ENCODE measurements around the gene SAFB2.

The SAFB2 gene

DNA sequence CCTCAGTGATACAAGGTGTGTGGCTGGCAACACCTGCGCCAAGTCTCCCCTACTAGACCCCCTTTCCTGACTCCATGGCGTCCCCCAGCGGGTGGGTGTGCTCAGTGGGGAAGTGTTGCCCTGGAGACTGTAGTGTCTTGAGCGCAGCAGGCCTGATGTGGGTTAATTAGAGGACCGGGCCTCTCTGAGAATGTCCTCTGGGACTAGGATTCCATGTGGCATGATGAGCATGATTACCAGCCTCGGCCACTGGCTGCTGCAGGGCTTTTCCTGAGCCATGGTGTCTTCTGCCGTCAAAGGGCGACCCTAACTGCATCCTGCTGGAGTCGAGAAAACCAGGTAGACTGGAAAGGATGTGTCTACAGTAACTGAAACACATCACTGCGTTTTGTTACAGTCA lies 29.7 kb upstream of the SAFB2 start:
- peaks cover 2% of the 10 kb centered on the region for H3K4me1 ChIP-seq
- TF ChIP-seq CTCF (IDR thresholded peaks at IDR 0.05; ENCODE audit: low read depth, low read length) = peak; percentile 37
- H3K27me3 ChIP-seq = no peaks in the 10 kb centered on the region
- peak; percentile 69 for DNase-seq
- peaks cover 92% of the 10 kb centered on the region for H3K36me3 ChIP-seq
- H3K4me3 ChIP-seq (ENCODE audit: low read depth, low read length) = no peak overlapping the region
- H3K9me3 ChIP-seq = no peaks in the 10 kb centered on the region

- peak; percentile 15; the same call in 1 of the 2 replicates for TF ChIP-seq CTCF (IDR thresholded peaks at IDR 0.05; ENCODE audit: low read depth, low read length)
- no peak for DNase-seq
- H3K36me3 ChIP-seq = peaks cover 93% of the 10 kb centered on the region
- H3K27me3 ChIP-seq = no peaks in the 10 kb centered on the region
- peaks cover 2% of the 10 kb centered on the region for H3K4me1 ChIP-seq
- no peak overlapping the region for H3K4me3 ChIP-seq (ENCODE audit: low read depth, low read length)
- no peaks in the 10 kb centered on the region for H3K9me3 ChIP-seq
Observed at GRCh38 chr19:5651361-5651760, 28.8 kb upstream of the SAFB2 start.

- no peak for TF ChIP-seq CTCF (IDR thresholded peaks at IDR 0.05; ENCODE audit: low read depth, low read length)
- Histone ChIP-seq H3K4me1 (peaks cover 2% of the 10 kb centered on the region), H3K27me3 (no peaks in the 10 kb centered on the region), H3K9me3 (no peaks in the 10 kb centered on the region), H3K36me3 (peaks cover 93% of the 10 kb centered on the region), H3K4me3 (ENCODE audit: low read depth, low read length) (no peak overlapping the region)
- no peak for DNase-seq
Observed at GRCh38 chr19:5648464-5648863, 25.9 kb upstream of the SAFB2 start.

DNA sequence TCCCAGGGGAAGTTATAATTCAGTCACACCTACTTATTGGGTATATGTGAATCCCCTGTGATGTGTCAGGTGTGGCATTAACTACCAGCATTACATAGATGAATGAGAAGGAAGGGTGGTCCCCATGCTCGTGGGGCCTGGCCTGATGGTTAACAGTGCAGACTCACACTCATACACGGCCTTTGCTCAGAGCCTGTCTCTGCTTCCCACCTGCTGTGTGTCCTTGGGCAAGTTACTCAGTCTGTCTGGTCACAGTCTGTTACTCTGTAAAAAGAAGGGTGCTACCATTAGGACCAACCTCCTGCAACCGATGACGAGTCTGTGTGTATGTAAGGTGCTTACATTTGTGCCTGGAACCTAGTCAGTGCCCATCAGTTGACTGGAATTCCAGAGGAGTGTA lies 24.1 kb upstream of the SAFB2 start:
- H3K36me3 ChIP-seq = peaks cover 91% of the 10 kb centered on the region
- no peaks in the 10 kb centered on the region; the same call in 1 of the 2 replicates for H3K4me1 ChIP-seq
- no peak for DNase-seq
- no peak for TF ChIP-seq CTCF (IDR thresholded peaks at IDR 0.05; ENCODE audit: low read depth, low read length)
- no peaks in the 10 kb centered on the region for H3K9me3 ChIP-seq
- H3K4me3 ChIP-seq (ENCODE audit: low read depth, low read length) = no peak overlapping the region
- no peaks in the 10 kb centered on the region for H3K27me3 ChIP-seq

- no peaks in the 10 kb centered on the region for H3K4me1 ChIP-seq
- H3K4me3 ChIP-seq (ENCODE audit: low read depth, low read length) = no peak overlapping the region
- H3K36me3 ChIP-seq = peaks cover 89% of the 10 kb centered on the region
- no peaks in the 10 kb centered on the region for H3K27me3 ChIP-seq
- DNase-seq = no peak
- H3K9me3 ChIP-seq = no peaks in the 10 kb centered on the region
- TF ChIP-seq CTCF (IDR thresholded peaks at IDR 0.05; ENCODE audit: low read depth, low read length) = no peak
Observed at GRCh38 chr19:5645409-5645808, 22.8 kb upstream of the SAFB2 start.

- H3K27me3 ChIP-seq = no peaks in the 10 kb centered on the region
- H3K36me3 ChIP-seq = peaks cover 82% of the 10 kb centered on the region
- no peak overlapping the region for H3K4me3 ChIP-seq (ENCODE audit: low read depth, low read length)
- H3K4me1 ChIP-seq = no peaks in the 10 kb centered on the region
- DNase-seq = no peak
- TF ChIP-seq CTCF (IDR thresholded peaks at IDR 0.05; ENCODE audit: low read depth, low read length) = no peak
- H3K9me3 ChIP-seq = no peaks in the 10 kb centered on the region
Observed at GRCh38 chr19:5644037-5644436, 21.5 kb upstream of the SAFB2 start.
